Progenitor cell of endocrine pancreas (in vitro differentiated cells): ENCODE measurements around the gene SMIM22. TPM values are rescaled to one million over a fixed set of nuclear protein-coding genes. Genes with fewer than 3 reads are reported as not detected.

Experiments
- DNase-seq: peaks from one replicate; pipeline ENCODE4 v3.0.0; 2021; ENCODE audit warnings: low spot score; ENCODE audit not compliant: unreplicated experiment
- H3K27ac Mint-ChIP-seq: 2 replicates; pipeline ENCODE4 v1.8.0; 2021; ENCODE audit warnings: mild to moderate bottlenecking, moderate library complexity, mixed read lengths
- H3K27me3 Mint-ChIP-seq: 2 replicates; pipeline ENCODE4 v1.8.0; 2021; ENCODE audit warnings: mixed read lengths
- H3K36me3 Mint-ChIP-seq: 2 replicates; pipeline ENCODE4 v1.8.0; 2022; ENCODE audit warnings: mixed read lengths; ENCODE audit not compliant: insufficient read depth
- H3K4me1 Mint-ChIP-seq: 2 replicates; pipeline ENCODE4 v1.8.0; 2021; ENCODE audit warnings: low read depth, mixed read lengths
- H3K4me3 Mint-ChIP-seq: 2 replicates; pipeline ENCODE4 v1.8.0; 2021; ENCODE audit warnings: low read depth, mild to moderate bottlenecking, moderate library complexity, mixed read lengths
- H3K9me3 Mint-ChIP-seq: 2 replicates; pipeline ENCODE4 v1.8.0; 2021; ENCODE audit warnings: low read depth, mixed read lengths
- total RNA-seq: library from RNA; stranded (reverse); gene quantifications from 2 replicates; pipeline ENCODE4 v1.2.1, GENCODE V29; 2021
- TF ChIP-seq, protein P1 (sequence below): fragments of 200-600 bp; sonication (generic); IDR thresholded peaks from one replicate; pipeline ENCODE4 v1.5.0; 2021; ENCODE audit warnings: antibody characterized with exemption, mild to moderate bottlenecking; ENCODE audit not compliant: unreplicated experiment

SMIM22 gene
- total RNA-seq, 1 donor from 2014 or later: not detected

DNA sequence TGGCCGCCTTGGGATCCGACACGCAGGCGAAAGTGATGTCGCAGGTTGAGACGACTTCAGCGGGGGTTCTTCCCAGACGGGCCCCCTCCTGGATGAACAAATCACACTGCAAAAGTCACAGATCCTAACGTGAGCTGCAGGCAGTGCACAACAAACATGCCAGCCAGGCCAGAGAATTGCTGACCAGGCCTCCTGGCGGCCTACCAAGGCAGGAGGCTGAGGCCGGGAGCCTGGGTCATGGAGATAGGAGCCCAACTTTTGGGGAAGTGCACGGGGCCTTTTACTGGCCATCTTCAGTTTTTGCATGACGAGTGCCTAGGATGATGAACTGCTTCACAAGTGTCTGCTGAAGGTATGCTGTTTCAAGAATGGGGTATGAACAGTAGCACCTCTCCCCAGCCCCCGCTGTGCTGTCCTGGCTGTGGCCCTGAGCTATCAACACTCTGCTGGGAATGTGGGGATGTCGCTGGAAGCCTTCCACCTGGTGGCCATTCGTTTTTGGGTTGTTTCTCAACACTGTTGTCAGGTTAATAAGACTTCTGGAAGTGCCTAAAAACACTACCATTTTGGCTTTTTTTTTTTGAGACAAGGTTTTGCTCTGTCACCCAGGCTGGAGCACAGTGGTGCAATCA is 19.5 kb downstream of the SMIM22 start:
- TF ChIP-seq, protein P1, sequence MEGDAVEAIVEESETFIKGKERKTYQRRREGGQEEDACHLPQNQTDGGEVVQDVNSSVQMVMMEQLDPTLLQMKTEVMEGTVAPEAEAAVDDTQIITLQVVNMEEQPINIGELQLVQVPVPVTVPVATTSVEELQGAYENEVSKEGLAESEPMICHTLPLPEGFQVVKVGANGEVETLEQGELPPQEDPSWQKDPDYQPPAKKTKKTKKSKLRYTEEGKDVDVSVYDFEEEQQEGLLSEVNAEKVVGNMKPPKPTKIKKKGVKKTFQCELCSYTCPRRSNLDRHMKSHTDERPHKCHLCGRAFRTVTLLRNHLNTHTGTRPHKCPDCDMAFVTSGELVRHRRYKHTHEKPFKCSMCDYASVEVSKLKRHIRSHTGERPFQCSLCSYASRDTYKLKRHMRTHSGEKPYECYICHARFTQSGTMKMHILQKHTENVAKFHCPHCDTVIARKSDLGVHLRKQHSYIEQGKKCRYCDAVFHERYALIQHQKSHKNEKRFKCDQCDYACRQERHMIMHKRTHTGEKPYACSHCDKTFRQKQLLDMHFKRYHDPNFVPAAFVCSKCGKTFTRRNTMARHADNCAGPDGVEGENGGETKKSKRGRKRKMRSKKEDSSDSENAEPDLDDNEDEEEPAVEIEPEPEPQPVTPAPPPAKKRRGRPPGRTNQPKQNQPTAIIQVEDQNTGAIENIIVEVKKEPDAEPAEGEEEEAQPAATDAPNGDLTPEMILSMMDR: no peak
- no peak overlapping the region for H3K4me3 Mint-ChIP-seq
- no peak for DNase-seq
- H3K4me1 Mint-ChIP-seq: no peaks in the 10 kb centered on the region
- H3K9me3 Mint-ChIP-seq: no peaks in the 10 kb centered on the region
- H3K27me3 Mint-ChIP-seq: no peaks in the 10 kb centered on the region
- peaks cover 29% of the 10 kb centered on the region for H3K36me3 Mint-ChIP-seq
- no peak overlapping the region for H3K27ac Mint-ChIP-seq

DNA sequence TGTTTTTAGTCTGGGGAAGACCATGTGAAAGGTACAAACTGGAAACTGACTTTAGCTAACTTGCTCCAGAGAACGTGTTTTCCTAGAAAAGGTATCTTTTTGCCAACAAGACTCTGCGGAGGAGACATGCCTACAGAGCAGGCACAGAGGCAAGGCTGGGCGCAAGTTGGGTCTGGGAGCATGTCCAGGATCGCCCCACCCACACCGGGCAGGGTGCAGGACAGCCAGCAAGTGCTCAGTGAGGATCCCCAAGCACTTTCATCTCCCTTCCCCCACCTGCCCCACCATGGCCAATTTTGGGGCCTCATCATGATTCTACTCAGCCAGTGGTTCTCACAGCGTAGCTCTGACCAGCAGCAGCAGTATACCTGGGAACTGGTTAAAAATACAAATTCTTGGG is 25.5 kb downstream of the SMIM22 start:
- DNase-seq: no peak
- Mint-ChIP-seq H3K27ac (no peak overlapping the region), H3K36me3 (peaks cover 19% of the 10 kb centered on the region), H3K4me3 (no peak overlapping the region), H3K4me1 (no peaks in the 10 kb centered on the region), H3K9me3 (no peaks in the 10 kb centered on the region), H3K27me3 (no peaks in the 10 kb centered on the region)
- TF ChIP-seq, protein P1: no peak

DNA sequence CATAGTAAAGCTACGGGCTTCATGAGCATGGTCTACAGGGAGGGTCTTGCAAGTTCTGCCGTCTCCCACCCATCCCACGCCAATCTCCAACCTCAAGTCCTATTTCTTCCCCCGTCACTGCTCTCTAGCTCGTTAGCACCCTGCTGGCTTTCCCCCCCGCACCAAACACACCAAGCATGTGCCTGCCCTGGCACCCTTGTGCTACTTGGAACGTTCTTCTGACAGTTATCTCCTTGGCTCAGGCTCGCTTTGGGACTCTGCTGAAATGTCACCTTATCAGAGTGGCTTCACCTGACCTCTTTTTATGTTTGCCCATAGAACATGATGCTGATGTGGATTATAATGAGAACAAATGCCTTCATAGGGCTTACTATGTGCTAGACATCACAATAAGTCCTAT is 30.0 kb downstream of the SMIM22 start:
- Mint-ChIP-seq H3K4me3 (no peak overlapping the region), H3K27ac (no peak overlapping the region), H3K9me3 (no peaks in the 10 kb centered on the region), H3K4me1 (no peaks in the 10 kb centered on the region), H3K27me3 (no peaks in the 10 kb centered on the region), H3K36me3 (peaks cover 10% of the 10 kb centered on the region)
- TF ChIP-seq, protein P1: no peak
- no peak for DNase-seq

DNA sequence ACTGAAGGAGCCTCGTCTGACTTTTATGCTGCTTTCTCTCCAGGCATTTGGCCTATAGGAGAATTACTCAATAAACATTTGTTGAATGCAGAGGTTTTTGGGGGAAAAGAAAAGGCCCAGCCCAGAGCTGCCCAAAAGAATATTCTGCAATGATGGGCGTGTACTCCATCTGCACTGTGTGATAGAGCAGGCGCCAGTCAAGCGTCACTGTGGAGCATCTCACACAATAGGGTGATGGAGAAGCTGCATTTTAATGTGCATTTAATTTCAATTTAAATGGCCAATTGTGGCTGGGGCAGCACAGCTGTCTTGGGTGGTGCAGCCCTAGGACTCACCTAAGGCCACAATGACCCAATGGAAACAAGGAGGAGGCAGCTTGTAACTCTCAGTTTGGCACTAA is 31.4 kb downstream of the SMIM22 start:
- H3K36me3 Mint-ChIP-seq: peaks cover 15% of the 10 kb centered on the region
- TF ChIP-seq, protein P1: no peak
- H3K4me1 Mint-ChIP-seq: no peaks in the 10 kb centered on the region
- no peak overlapping the region for H3K27ac Mint-ChIP-seq
- no peaks in the 10 kb centered on the region for H3K9me3 Mint-ChIP-seq
- no peak overlapping the region for H3K4me3 Mint-ChIP-seq
- DNase-seq: no peak
- H3K27me3 Mint-ChIP-seq: no peaks in the 10 kb centered on the region

DNA sequence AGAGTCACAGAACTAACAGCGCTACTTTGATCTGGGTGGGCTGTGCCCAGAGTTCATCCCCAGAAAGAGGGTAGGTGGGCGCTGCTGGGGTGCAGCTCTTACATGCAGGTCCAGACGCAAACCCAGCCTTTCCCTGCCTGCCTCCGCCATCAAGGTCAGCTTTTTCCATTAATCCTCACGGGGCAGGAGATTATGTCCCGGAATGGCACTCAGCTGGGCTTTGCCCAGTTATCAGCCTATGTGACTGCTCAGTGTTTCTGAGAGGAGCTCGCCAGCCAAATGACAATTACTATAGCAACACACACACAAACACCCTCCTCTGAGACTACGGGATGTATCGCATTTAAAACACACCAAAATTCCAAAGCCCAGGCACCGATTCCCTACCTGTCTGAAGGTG is 31.8 kb downstream of the SMIM22 start:
- no peaks in the 10 kb centered on the region for H3K27me3 Mint-ChIP-seq
- H3K9me3 Mint-ChIP-seq: no peaks in the 10 kb centered on the region
- TF ChIP-seq, protein P1: no peak
- H3K27ac Mint-ChIP-seq: no peak overlapping the region
- H3K4me3 Mint-ChIP-seq: no peak overlapping the region
- H3K4me1 Mint-ChIP-seq: no peaks in the 10 kb centered on the region
- peaks cover 14% of the 10 kb centered on the region for H3K36me3 Mint-ChIP-seq
- no peak for DNase-seq
